ENCODE data around the gene GXYLT1. TPM values are rescaled to one million over a fixed set of nuclear protein-coding genes. Genes with fewer than 3 reads are reported as not detected.

Gene GXYLT1
- total RNA-seq = 12.5 and 12.9 TPM in 2 replicates

GRCh38 chr12:42144408-42145196, at the start of gene GXYLT1:
Gene GXYLT1 (minus strand): TSS chr12:42144874. CDS start chr12:42144646, 228 bp downstream.

Other genes starting within 250 kb of the GXYLT1 start
- 7.3 and 9.6 TPM in 2 replicates for gene YAF2, start 93.4 kb upstream of the GXYLT1 start, total RNA-seq
- gene ZCRB1, start 181.2 kb upstream of the GXYLT1 start, total RNA-seq = 32.3 and 45.6 TPM in 2 replicates
- gene PPHLN1, start 181.3 kb upstream of the GXYLT1 start, total RNA-seq = 53.2 and 72.5 TPM in 2 replicates